Lower leg skin (tissue), 4 donors: Measurements from ENCODE around the gene MAST4. TPM values are rescaled to one million over a fixed set of nuclear protein-coding genes. Genes with fewer than 3 reads are reported as not detected.
A peak's percentile ranks its signal among the peaks of the same experiment; 100 is the strongest.

Source experiments
- DNase-seq, 2 donors: peaks; one replicate each; pipeline ENCODE4 v3.0.0-alpha.2; 2019; ENCODE audit warnings: low spot score in 2 of 2
- H3K4me3 ChIP-seq: fragments of 200-600 bp; sonication (generic); 2 replicates; pipeline ENCODE4 v1.5.1; 2017; ENCODE audit warnings: mild to moderate bottlenecking, low read depth; ENCODE audit not compliant: poor library complexity, severe bottlenecking
- POLR2A ChIP-seq, 2 donors: fragments of 450-650 bp; IDR thresholded peaks; one replicate each; pipeline ENCODE4 v1.6.1; 2016 to 2017; ENCODE audit warnings: antibody characterized with exemption in 2 of 2, mild to moderate bottlenecking in 1 of 2, moderate library complexity in 1 of 2
- WGBS, 2 donors: methylation state at CpG; one replicate each; pipeline ENCODE4 v1.1.5; 2018; 5-methylcytosine and 5-hydroxymethylcytosine counted together
- intact Hi-C: fragments of 100-400 bp; cut with DNase I; formaldehyde crosslinking; loops from one replicate; pipeline ENCODE4 v1.15.0; 2023; ENCODE audit warnings: low total_unique reads
- total RNA-seq, 4 donors: library from RNA; depleted of rRNA; stranded (reverse); fragments of >200 nt; gene quantifications; one replicate each; pipeline ENCODE4 v1.1.0, GENCODE V29; 2016
- TF ChIP-seq, protein P1 (sequence below), 3 donors: fragments of 450-650 bp; IDR thresholded peaks; one replicate each; pipeline ENCODE4 v1.5.1; 2016; ENCODE audit warnings: antibody characterized with exemption in 3 of 3, mild to moderate bottlenecking in 3 of 3, moderate library complexity in 2 of 3

Gene MAST4
- total RNA-seq, 4 donors from 2014 or later, result 49.0 to 109 (median 55.5) TPM

- intact Hi-C loops, result no loop called here
- 75 to 77% methylated on average over 9 of the region's 9 CpGs for WGBS, 2 donors
- no peak for TF ChIP-seq POLR2A (IDR thresholded peaks at IDR 0.05)
- TF ChIP-seq, protein P1, sequence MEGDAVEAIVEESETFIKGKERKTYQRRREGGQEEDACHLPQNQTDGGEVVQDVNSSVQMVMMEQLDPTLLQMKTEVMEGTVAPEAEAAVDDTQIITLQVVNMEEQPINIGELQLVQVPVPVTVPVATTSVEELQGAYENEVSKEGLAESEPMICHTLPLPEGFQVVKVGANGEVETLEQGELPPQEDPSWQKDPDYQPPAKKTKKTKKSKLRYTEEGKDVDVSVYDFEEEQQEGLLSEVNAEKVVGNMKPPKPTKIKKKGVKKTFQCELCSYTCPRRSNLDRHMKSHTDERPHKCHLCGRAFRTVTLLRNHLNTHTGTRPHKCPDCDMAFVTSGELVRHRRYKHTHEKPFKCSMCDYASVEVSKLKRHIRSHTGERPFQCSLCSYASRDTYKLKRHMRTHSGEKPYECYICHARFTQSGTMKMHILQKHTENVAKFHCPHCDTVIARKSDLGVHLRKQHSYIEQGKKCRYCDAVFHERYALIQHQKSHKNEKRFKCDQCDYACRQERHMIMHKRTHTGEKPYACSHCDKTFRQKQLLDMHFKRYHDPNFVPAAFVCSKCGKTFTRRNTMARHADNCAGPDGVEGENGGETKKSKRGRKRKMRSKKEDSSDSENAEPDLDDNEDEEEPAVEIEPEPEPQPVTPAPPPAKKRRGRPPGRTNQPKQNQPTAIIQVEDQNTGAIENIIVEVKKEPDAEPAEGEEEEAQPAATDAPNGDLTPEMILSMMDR (IDR thresholded peaks at IDR 0.05), result no peak
- no peak for DNase-seq
- H3K4me3 ChIP-seq, result no peak overlapping the region
These were observed 200.4 kb downstream of the MAST4 start for GRCh38 chr5:66796305-66797292.

DNA sequence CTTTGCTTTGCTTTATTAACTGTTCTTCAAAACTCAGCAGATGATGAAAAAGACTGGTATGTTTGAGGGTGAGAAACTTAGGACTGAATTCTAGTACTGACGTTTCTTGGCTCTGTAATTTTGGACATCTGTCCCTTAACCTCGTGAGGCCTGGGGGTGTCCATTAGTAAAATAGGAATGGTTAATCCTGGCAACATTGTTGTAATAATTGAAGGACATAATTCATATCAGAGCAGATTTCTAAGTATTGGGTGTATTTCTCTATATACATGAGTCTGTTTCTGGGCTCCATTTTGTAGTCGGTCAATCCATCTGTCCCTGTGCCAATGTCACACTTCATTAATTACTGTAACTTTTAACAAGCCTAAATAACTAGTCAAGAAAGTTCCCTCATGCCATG lies 206.7 kb downstream of the MAST4 start:
- WGBS, 2 donors, result 71 to 73% methylated on average over 3 of the region's 3 CpGs
- no peak for TF ChIP-seq POLR2A (IDR thresholded peaks at IDR 0.05)
- TF ChIP-seq, protein P1 (IDR thresholded peaks at IDR 0.05), result no peak
- intact Hi-C loops, result no loop called here

DNA sequence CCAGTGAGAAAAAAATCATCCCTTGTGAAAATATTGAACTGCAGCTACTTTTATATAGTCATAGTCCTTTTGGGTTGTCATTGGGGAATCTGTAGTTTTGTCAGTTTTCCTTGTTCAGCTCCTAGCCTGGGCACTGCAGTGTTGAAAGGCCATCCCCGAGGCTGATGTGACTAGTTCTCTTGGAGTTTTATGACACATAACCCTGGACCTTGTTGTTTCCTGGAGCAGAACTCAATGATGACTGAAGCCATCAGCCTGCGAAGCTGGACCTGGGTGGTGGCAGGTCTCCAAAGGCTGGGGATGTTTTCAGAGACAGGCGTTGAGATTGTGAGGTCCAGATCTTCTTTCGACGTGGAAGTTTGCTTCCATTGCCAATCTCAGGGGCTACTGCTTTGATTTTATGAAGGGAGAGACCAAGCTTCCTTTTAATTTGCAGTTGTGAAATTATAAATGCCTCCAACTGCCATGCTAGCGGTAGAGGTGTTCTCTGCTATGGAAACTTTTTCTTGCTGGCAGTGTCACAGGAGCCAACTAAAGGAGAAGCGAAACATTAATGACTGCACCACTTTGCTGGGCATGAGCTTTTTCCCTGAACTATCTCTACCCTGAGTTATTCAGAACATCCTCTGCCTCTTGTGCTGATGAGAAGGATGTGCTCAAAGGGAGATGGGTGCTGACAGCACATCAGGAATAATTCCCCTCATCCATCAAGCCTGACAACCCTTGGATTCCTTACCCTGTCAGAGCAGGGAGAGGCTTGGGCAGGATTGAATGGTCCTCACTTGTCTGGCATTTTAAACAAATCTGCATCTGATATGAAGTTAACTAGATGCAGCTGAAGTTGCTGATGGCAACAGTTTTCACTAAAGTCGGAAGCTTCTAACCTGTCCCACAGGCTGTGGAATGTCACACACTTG lies 209.6 kb downstream of the MAST4 start:
- no peak for TF ChIP-seq POLR2A (IDR thresholded peaks at IDR 0.05)
- TF ChIP-seq, protein P1 (IDR thresholded peaks at IDR 0.05), result no peak
- intact Hi-C loops, result no loop called here
- 75 to 82% methylated on average over 8 of the region's 8 CpGs for WGBS, 2 donors
- H3K4me3 ChIP-seq, result no peak overlapping the region
- no peak for DNase-seq

More for the DNA sequence above, 206.7 kb downstream of the MAST4 start:
- no peak overlapping the region for H3K4me3 ChIP-seq
- no peak for DNase-seq

GRCh38 chr5:66807743-66808142 lies 211.6 kb downstream of the MAST4 start:
- 26 to 35% methylated on average over 5 of the region's 5 CpGs for WGBS, 2 donors
- TF ChIP-seq, protein P1 (IDR thresholded peaks at IDR 0.05), result no peak
- no peak for TF ChIP-seq POLR2A (IDR thresholded peaks at IDR 0.05)
- intact Hi-C loops, result no loop called here
- peak in 1 of 2 donors; percentile 27 for DNase-seq
- H3K4me3 ChIP-seq, result no peak overlapping the region

DNA sequence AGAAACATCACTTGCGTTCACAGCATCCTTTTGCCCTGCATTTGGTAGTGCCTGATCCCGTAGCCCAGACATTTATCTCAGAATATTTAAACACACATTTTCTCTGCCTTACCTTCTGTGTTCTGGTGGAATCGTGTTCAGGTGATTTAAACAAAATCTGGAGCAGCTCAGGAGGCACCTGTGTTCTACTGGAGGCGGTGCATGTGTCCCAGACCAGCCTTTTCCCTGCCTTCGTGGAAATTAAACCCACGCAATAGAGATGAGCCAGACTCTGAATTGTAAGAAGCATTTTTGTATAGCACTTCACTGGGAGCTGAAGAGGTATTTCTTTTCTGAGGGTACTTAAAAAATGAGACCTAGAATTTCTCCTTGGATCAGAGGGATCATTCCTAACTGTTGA lies 212.5 kb downstream of the MAST4 start:
- no peak for DNase-seq
- WGBS, 2 donors, result 88 to 89% methylated on average over 6 of the region's 6 CpGs
- no peak overlapping the region for H3K4me3 ChIP-seq
- TF ChIP-seq POLR2A (IDR thresholded peaks at IDR 0.05), result no peak
- TF ChIP-seq, protein P1 (IDR thresholded peaks at IDR 0.05), result no peak
- intact Hi-C loops, result no loop called here
